GM18505 (cell line): ENCODE measurements around the gene PIGW.

Experiments used
- ATAC-seq: cut with Tn5 transposase; IDR thresholded peaks from one replicate; pipeline ENCODE4 v1.9.1; 2021; ENCODE audit not compliant: unreplicated experiment
- POLR2A ChIP-seq: IDR thresholded peaks from 4 replicates; pipeline ENCODE4 v1.6.1; 2011; ENCODE audit warnings: borderline replicate concordance; ENCODE audit not compliant: insufficient read depth, insufficient read length; ENCODE audit errors: extremely low read depth

Gene PIGW, protein sequence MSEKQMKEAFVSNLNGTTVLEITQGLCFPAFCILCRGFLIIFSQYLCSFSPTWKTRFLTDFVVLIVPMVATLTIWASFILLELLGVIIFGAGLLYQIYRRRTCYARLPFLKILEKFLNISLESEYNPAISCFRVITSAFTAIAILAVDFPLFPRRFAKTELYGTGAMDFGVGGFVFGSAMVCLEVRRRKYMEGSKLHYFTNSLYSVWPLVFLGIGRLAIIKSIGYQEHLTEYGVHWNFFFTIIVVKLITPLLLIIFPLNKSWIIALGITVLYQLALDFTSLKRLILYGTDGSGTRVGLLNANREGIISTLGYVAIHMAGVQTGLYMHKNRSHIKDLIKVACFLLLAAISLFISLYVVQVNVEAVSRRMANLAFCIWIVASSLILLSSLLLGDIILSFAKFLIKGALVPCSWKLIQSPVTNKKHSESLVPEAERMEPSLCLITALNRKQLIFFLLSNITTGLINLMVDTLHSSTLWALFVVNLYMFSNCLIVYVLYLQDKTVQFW

DNA sequence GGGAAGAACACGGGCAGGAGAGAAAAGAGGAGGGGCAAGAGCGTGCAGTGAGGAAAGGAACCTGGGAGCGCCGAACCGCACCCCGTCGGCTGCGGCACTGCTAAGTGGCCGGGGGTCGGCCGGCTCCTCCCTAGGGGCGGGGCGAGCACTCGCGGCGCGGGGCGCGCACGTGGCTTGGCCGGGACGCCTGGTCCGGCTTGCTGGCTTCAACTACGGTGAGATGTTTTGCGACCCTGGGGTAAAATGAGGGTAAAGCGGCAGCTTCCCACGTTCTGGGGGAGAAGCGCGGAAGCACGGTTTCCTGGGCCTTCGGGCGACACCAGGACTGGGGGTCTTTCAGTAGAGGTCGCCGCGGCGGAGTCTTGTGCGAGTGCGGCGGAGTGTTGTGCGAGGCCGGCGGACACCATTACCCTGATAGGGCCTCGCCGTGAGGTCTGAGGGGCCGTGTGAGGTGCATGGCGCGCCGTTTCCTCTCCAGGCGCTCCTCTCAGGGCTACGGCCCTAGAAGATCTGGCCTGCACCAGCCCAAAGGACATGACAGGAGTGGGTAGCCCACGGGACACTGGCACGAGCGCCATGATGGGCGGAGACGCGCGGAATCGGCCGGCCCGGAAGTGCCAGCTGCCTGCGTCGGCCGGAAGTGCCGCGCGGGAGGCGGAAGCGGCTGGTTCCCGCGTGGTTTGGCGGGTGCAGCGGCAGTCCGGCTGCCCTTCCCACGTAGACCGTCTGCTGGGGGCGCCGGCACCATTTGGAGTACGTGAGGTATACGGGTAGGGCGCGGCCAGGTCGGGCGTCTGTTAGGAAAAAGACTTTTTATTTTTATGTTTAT, at the start of gene PIGW, which contains the start of gene MYO19:
Gene PIGW, plus strand, starts transcription at position 148 of the 829 bp plus-strand sequence. CDS start 2,115 bp downstream, outside the sequence.
Gene MYO19, minus strand, starts transcription at position 29 of the 829 bp plus-strand sequence. CDS start 2,330 bp downstream, outside the sequence.
- TF ChIP-seq POLR2A: peak; percentile 94
- ATAC-seq: peak; percentile 66

DNA sequence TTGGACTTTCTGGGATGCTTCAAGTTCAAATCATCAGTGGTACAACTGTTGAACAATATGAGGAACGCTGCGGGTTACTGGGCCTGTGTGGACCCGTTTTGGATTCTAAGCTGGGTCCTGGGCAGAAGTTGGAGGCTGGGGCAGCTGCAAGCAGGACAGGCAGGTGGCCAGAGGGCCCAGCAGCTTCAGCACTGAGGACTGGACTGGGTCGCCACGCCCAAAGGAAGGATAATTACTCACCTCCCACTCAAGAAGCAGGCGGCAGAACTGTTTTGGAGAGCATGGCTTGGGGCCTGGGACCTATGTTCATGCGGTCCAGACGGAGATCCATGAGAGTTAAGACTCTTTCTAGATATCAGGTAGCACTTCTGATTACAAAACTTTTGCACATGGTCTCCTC, 49.8 kb upstream of the PIGW start:
- no peak for TF ChIP-seq POLR2A
- ATAC-seq: no peak

DNA sequence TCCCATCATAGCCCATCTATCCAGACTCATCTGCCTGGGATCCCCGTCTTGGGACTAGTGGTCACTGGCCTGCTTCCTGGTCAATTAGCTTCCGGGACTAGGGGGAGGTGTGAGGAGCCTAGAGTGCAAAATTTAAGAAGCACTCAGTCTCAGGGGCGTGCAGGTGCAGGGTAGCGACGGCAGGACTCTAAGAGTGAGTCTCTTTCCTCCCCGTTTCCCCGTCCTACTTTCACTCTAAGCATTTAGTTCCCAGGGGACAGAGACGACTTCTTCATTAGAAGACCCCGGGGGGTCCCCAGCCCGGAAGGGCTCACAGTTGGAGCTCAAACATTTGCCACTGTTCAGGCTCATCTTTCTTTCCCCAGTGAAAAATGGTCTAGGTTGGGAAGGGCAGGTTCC, 49.0 kb upstream of the PIGW start:
- no peak for TF ChIP-seq POLR2A
- ATAC-seq: no peak

DNA sequence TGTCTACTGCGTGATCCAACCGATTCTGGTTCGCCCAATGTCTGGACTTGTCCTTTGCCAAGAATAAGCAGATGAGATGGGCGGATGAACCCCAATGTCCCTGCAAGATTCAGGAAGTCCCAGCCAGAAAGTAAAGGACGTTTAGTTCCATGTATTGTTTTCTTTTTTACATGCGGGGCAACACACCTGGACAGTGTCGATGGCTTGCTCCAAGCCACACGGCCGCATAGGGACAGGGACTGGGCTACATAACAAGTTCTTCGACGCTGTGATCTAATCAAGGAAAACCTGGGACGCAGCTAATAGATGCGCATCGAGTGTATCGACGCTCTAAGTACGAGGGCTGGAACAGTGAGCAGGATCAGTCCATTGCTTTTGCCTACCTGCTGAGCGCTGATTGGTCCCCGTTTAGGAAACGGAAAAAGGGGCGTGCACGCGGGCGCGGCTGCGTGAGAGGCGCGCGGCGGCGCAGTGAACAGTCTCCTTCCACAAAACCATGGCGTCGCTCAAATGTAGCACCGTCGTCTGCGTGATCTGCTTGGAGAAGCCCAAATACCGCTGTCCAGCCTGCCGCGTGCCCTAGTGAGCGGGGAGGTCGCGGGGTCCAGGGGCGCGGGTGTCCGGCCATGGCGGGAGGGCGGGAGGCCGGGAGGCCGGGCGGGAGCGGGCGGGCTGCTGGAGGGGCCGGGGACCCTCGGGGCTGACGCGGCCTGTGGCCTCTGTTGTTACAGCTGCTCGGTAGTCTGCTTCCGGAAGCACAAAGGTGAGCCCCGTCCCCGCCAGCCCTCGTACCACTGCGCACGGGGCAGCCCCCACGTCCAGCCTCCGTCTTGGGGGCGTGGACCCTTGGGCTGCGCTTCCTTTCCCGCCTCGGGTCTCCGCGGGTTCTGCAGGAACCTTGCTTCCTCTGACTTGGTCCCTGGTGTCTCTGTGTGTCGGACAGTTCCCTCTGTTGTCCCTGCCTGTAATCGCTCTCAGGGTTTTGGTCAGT, 48.3 kb upstream of the PIGW start, which contains the start of gene ZNHIT3:
Gene ZNHIT3, plus strand, starts transcription at position 478 of the 991 bp plus-strand sequence. Its CDS starts 19 bp downstream, at position 497.
- peak; percentile 82 for ATAC-seq

DNA sequence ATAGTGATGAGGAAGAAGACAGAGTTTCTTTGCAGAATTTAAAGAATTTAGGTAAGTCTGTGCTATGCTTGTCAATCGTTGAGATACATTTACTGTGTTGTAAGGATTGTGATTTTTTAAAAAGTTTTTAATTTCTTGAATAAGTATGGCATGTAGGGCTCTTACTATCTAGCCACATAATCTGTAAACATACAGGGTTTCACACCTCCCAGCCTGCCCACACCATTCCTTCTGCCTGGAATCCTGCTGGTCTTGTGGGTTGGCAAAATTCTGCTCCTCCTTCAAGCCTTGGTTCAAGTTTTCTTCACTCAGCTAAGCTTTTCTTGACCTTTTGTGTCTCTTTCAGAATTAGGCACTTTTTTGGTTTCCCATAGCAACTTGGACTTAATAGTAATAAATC, 40.8 kb upstream of the PIGW start:
- no peak for ATAC-seq
- TF ChIP-seq POLR2A: no peak

More for the DNA sequence above, 48.3 kb upstream of the PIGW start, which contains the start of gene ZNHIT3:
- peak; percentile 85 for TF ChIP-seq POLR2A

DNA sequence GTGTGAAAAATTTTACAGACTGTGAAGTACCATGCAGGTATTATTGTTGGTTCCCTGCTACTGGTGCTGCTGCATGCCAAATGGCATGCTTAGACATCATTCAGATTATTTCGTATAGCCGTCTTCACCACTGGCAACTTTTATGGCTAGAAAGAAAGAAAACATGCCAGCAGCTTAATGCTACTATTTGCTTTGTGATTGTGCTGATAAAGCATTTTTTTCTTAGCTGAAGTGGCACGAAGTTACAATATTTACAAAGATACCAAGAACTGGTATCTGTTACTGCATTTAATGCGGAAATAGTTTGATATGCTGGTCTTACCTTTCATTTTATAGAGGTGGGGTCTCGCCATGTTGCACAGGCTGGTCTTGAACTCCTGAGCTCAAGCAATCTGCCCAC, 40.1 kb upstream of the PIGW start:
- no peak for TF ChIP-seq POLR2A
- ATAC-seq: no peak

DNA sequence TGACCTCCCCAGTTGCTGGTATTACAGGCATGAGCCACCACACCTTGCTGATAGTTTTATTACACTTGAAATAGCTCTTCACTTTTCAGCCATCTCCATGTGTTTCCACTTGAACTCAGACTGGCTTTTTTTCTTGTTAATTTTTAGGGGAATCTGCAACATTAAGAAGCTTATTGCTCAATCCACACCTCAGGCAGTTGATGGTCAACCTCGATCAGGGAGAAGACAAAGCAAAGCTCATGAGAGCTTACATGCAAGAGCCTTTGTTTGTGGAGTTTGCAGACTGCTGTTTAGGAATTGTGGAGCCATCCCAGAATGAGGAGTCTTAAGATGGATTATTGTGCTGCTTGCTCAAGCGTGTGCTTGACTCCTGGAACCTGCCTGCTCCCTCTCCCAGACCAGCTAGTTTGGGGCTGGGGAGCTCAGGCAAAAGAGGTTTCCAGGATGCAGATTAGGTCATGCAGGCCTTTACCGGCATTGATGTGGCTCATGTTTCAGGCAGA, 39.7 kb upstream of the PIGW start:
- ATAC-seq: no peak
- TF ChIP-seq POLR2A: no peak

DNA sequence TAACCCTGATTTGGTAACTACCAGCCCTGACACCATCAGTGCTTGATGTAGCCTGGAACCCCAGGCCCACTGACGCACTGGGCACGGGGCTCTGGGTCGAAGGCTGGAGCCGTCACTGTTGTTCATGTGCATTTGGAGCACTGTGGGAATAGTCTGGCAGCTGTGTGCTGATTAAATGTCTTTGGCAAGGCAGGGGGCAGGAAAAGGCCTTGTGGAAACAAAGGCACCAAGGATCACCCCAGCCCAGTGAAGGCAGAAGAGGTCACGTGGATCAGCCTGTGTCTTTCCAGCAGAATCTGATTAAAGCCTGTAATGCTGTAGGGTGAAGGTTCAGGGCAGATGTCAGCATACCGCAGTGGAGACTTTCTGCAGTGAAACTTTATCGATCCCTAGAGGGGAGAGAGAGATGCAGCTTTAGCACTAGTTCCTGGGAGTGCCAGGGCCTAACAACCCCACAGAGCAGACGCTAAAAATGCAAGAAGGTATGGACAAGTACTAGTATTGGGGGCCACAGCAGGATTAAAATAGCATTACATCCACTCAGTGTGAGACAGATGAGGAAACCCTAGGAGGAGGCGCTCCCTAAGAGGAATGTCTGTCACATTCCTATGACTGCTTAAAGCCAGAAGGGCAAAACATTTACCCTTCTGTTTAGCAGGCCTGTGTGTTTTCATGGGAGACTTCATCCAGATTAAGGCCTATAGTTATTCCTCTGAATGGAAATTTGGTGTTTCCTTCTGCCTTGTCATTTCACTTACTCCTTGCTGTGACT, 38.6 kb upstream of the PIGW start:
- no peak for TF ChIP-seq POLR2A
- ATAC-seq: no peak

DNA sequence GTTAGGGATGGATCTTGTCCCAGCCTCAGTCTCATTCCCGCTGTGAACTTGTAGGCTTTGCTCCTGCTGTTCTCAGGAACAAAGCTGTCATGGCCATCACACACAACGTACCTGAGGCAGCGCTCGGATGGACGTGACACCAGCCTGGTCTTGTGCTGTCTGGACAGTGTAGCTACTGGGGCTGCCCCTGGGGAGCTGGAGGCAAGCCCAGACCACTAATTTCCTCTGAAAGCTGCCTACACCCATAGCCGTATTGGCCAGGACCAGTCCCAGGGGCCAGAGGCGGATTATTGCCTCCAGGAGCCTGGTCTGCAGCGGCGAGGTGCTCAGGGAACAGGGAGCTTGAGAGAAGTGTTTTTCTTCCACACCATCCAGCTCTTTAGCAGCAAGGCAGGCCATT, 36.6 kb upstream of the PIGW start:
- TF ChIP-seq POLR2A: no peak
- ATAC-seq: no peak

DNA sequence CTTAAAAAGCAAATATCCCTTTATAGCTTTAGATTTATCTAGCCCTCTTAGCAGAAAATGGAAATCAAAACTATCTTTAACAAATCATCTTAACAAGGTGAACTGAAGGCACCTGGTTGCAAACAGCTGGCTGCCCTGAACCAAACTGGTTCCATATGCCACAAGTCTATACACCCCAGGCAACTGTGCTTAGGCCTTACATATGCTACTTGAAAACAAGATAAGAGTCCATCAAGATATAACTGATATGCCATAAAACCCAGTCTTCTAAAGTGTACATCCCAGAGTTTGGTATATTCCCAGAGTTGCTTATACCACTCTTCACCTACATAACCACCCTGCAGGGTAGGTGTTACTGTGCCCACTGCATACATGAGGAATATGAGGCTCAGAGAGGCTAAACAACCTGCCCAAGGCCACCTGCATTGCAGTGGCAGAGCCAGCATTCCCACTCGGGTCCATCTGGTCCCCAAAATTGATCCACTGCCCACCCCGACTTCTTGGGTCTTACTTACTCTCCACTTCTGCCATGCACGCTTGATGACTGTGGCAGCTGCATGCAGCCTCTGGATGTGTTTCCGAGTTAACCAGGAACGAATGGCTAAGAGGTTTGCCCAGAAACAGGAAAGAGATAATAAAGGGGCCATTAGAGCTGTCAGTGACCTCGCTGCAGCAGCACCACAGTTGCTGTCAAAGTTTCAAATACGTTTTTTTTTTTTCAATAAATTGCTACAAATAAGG, 36.1 kb upstream of the PIGW start:
- no peak for ATAC-seq
- no peak for TF ChIP-seq POLR2A

DNA sequence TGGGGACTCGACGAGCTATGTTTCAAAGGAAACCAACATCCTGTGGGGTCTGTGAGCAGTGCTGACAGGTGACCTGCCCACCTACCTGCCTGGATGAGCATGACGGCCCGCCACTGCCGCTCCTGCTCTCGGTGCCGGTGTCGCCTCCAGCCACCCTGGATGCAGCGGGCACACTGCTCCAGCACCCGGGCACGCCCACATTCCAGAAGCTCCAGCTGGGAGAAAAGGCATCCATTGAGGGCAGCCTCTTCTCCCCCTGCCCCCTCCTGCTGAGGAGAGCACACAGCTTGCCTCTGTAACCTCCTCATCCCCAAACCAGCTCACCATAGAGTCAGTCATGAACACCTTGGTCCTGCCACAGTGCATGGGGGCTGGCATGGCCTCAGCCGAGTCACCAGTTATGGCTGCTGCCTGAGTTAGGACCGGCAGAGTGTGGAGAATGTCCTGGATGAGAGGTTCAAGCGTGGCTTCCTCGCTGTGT, 34.0 kb upstream of the PIGW start:
- no peak for TF ChIP-seq POLR2A
- no peak for ATAC-seq
